PC-3 (cell line): ENCODE results near the gene SOS1.

Experiments
- CTCF ChIP-seq: fragments of 300-600 bp; sonication (generic); conservative IDR thresholded peaks from 2 replicates; pipeline ENCODE4 v1.5.1; 2017; ENCODE audit warnings: antibody characterized with exemption, low read depth, mild to moderate bottlenecking, low read length
- EZH2 ChIP-seq: fragments of 300-600 bp; sonication (generic); IDR thresholded peaks from one replicate; pipeline ENCODE4 v1.6.1; 2017; ENCODE audit warnings: antibody characterized with exemption, mild to moderate bottlenecking, low read length; ENCODE audit not compliant: unreplicated experiment
- EZH2phosphoT487 ChIP-seq: fragments of 300-600 bp; sonication (generic); IDR thresholded peaks from 2 replicates; pipeline ENCODE4 v1.6.1; 2018; ENCODE audit warnings: mild to moderate bottlenecking, antibody characterized with exemption, low read length, borderline replicate concordance

GRCh38 chr2:39120771-39121522 is at the start of gene SOS1:
- no peak for TF ChIP-seq EZH2
- no peak for TF ChIP-seq CTCF
- TF ChIP-seq EZH2phosphoT487 = no peak
